DMS153 (cell line): Measurements from ENCODE around the gene RBFOX1.

Source experiments
- DNase-seq: peaks from one replicate; lab custom pipeline; 2025; lab: John Stamatoyannopoulos, UW

Gene RBFOX1

DNA sequence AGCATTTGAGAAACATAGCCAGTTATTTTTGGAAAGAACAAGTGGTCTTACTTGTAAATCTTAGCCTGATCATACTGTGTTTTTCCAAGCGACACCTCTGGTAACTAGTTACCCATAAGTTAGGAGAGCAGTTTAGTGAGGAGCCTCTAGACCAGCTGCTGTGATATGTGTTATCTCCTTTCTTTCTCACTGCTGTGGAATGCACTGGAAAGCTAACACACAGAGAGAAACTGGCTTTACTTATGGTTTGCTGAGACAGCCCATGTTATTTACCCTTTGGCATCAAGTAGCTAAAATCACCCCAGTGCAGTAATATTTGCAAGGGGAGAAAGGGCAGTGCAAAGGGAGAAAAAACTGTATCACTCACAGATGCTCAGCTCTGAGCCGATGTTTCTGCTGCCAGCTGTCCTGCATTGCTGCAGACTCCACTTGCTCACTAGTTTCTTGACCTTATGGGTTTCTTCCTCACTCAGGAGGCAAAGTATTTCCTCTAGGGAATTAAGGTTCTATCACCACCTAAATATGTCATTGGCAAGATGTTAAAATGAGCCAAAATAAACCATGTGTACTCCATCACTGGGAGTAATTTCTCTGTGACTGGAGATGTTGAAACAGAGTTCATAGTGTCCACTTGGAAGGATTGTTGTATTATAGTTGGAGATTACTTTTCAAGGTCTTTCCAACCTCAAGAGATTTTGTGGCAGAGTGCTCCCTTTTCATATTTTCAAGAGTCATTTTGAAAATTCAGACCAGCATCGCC, 2.3 kb downstream of the RBFOX1 start:
- DNase-seq, result no peak

DNA sequence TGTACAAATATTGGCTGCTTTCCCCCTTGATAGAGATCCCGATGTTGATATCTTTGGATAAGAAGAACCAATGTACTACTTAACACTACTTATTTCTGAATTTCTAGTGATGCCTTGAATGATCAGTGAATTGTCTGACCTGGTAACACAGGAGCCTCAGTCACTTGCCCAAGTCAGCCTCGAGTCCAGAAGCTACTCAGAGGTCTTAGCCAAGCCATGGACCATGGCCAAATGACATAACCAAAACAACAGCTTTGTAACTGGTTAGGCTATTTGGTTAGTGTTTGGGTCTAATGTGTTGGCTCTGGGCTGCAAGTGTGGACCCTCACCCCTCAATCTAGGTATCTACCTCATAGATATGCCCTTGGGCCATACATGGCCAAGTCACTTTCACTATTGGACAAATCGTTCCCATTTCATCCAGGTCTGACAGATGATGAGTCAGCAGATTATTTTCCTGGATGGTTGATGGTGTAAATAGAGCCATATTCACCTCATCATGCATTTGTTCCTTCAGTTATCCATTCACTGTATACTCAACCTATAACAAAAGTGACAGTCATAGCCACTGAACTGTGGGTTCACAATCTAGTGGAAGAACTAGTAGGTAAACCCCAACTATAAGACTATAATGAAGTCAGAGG, 3.5 kb downstream of the RBFOX1 start:
- no peak for DNase-seq

DNA sequence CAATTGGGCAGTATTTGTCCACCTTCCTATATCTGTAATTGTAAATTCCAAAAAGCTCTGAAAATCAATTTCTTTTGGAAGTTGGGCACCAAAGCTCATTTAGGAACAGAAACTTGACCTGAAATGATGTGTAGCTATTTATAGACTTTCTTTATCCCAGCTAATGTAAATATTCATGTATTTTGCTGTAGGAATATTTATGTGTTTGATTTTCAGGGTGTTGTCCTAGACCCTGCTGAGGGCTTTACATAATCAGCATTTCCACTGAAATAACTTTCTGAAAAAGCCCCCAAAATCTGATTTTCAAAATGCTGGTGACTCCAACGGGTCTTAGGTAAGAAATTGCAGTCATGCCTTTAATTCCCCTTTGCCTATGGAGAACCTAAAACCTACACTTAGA, 4.1 kb downstream of the RBFOX1 start:
- DNase-seq, result no peak

DNA sequence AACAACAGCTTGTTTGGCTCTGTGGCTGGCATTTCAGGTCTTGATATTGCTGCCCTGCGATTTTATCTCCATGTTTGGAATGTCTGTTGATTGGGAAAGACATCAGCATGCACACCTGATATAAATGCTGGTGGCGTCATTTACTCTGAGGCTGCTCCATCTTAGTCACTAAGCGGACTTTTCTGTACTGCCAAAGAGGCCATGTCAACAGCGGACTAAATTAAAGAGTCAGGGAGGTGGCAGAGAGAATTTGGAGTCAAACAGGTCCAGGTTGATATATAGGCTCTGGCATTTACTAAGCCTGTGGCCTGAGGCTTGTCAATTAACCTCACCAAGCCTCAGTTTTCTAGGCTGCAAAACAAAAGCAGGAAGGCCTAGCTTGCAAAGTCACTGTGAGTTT, 6.2 kb downstream of the RBFOX1 start:
- no peak for DNase-seq

DNA sequence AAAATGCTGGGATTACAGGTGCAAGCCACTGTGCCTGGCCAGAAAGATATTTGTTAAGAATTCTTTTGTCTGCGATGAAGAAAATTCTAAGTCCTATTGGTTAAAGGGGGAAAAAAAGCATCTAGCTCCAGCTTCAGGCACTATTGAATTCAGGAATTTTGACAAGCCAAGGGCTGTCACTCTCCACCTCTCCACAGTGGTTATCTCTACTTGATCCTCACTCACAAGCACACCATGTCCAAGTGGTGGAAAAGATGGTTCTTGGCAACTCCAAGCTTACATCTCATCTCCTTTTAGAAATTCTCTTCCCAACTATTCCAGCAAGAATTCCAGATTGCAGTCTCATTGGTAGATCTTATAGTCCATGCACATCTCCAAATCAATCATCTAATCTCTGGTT, 7.1 kb downstream of the RBFOX1 start:
- DNase-seq, result no peak

DNA sequence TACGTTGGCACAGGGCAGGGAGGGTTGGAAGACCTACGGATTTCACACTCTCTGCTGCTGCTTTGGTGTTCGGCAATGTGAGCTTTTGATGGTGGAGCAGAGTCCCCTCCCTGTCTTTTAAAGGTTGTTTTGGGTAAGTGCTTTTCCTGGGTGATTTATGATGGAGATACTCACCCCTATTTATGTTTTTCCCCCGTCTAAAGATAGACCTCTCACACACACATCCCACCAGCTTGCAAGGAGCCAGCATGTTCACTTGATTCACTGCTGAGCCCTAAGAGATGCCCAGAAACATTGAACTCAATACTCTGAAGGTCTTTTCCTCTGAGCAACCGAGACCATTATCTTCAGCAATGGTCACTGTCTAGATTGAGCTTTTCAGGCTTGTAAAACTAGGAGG, 8.3 kb downstream of the RBFOX1 start:
- DNase-seq, result no peak

DNA sequence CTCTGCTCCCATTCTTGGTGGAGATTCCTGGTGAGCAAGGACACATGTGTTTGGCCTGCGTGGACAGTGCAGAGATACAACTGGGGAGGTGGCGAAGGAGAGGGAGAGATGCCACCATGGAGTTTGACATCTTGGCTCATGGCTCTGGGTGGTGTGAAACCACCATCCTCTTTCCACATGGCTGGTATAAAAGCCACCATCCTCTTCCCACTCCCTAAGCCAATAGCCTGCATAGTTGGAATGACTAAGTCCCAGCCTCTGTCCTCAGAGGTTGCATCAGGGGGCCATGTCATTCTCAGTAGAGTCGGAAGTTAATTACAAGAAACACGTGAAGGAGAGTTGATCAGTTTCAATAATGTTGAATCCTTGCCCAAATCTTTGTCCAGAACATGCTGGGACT, 10.0 kb downstream of the RBFOX1 start:
- no peak for DNase-seq

DNA sequence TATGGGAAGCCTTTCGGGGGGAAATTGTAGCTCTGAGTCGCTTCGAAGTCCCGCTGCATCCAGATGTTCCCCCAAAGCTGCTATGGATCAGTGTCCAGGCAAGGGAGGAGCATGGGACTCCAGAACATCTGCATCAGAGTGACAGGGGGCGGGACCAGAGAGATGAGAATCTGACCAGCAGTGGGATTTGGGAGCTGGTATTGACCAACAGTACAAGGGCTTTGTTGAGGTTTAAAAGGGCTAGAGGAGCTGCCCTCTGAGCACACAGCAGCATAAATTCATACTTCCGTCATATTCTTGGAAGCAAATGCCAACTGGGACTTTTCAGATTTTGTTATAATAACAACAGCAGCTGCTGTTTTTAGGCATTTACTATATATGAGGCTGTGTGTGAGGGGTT, 10.6 kb downstream of the RBFOX1 start:
- DNase-seq, result no peak

DNA sequence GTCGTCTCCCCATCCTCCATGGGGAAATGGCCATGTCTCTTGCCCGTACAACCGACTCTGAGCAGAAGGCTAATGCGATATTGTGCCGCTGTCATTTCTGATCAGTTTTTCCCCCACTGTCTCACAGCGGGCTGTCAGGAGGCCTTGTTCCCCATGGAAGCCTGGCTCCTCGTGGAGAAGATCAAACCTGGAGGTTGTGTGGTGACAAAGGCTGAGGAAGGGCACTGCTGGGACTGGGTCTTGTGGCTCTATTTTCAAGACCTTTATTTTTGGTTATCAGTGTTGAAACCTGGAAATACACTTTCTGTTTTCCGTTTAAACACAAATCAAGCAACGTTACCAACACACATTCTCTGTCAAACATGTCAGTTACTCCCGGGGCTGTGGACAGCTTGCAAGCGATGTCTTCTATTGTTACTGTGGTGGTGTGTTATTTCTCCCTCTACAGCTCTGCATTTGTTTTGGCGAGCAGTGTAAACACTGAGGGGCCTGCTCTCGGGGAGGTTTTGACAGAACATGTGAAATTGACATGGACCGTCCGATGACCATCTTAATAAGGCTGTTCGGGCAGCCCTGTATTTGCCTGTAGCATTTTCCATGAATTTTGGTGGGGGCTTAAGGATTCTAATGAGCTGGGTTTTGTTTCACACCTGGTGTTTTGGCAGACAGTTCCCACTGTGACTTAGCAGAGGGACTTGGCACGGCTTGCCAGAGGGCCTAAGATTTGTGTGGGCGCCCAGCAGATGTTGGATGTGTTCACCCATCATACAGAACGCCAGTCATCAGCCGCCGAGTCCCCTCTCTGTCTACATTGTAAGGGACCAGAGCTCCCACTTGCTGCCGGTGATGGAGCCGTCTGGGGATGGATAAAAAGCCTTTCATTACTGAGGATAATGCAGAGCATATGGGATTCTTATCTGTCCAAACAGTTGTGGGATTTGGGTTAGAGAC, 12.5 kb downstream of the RBFOX1 start:
- no peak for DNase-seq

DNA sequence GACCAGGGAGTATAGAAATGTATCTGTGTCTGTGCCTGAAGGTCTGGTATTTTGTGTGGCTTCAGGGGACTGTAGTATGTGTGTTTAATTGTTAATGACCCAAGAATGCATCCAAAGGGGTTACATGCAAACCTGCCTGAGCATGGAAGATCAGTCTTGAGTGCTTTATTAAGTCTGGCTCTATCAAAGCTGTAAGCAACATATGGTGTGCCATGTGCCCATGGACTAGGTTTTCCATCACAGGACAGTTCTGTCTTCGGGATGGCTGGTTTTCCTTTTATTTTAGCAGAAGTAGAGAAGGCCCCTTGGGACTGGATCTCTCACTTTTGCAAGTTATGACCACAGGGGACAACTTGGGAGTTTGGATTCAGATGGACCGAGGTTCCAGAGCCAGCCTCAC, 18.2 kb downstream of the RBFOX1 start:
- no peak for DNase-seq

DNA sequence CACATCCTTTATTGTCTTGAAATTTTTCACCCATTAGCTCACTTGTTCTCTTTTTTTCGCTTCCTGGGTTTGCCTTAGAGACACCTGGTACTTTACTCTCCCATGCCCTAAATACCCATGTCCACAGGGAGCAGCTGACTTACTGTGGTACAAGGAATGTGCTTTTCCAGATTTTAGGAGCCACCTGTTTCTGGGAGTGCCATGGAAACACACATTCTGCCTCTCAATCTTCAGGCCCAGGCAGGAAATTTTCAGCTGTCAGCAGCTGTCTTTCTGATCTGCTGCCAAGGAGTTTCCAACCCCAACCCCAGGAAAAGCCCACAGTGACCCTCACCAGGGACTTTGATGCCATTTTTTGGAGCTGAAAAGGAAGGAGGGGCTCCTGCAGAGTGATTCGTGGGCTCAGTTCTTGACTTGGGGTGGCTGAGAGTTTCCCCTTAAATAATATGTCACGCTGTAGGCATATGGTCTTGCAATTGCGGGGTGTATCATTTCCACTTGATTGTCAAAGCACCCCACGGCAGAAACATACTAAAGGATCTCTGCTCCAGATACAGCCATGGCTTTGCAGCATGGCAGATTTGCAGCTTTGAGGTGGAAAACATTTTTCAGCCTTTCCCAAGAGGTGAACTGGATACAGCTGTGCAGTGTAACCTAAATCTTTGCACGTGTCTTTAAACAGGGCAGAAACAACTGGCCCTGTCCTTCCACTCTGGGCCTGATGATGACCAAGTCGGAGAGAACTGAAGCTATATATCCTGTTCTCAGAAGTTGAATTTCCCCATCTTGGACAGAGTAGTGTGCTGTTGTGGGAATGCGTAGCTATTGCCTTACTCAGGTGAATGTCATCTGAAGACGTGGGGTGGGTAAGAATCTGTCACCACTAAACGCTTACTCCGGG, 19.2 kb downstream of the RBFOX1 start:
- peak; percentile 16 for DNase-seq

DNA sequence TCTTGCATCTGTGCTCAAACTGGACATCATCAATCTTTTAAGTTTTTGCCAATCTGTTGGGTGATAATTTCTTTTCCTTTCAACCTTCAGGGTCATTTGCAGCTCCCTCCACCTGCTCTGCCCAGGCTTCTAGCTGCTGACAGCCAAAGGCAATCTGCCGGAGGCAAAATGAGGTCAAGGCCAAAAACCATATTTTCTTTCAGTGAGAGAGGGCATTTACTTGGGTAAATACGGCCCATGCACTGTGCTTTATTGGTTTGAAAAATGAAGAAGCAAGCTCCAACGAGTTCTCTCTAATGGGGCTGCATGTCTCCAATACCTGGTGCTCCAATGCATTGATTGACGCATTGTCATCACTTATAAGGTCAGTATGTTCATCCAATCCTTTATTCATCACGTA, 23.1 kb downstream of the RBFOX1 start:
- no peak for DNase-seq

DNA sequence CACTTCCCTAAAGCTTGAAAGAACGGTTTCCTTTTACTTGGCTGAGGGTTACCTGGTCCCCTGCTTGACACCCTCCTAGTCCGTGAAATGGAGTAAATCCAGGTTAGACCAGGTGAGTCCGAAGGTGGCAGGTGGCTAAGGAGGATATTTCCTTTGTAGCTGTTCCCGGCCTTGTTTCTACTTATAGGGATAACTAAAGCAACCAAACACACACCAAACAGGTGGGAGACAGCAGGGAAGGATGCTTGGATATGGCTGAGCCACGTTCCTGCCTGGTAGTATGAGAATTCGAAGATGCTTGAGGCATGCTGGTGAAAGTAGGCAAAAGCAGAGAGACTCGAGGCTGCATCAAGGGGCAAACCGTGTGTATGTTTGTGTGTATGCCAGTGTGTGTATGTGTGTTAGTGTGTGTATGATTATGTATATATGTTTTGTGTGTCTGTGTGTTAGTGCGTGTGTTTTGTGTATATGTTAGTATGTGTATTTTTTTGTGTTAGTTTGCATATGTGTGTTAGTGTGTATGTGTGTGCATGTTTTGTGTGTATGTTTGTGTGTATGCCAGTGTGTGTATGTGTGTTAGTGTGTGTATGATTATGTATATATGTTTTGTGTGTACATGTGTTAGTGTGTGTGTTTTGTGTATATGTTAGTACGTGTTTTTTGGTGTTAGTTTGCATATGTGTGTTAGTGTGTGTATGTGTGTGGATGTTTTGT, 28.9 kb downstream of the RBFOX1 start:
- DNase-seq, result no peak

DNA sequence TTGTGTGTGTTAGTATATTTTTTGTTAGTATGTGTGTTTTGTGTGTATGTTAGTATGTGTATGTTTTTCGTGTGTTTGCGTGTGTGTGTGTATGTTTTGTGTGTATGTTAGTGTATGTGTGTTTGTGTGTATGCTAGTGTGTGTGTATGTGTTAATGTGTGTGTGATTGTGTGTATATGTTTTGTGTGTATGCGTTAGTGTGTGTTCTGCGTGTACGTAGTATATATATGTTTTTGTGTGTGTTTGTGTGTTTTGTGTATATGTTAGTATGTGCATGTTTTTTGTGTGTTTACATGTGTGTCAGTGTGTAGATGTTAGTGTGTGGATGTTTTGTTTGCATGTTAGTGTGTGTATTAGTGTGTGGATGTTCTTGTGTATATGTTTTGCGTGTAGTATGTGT, 29.6 kb downstream of the RBFOX1 start:
- DNase-seq, result no peak

DNA sequence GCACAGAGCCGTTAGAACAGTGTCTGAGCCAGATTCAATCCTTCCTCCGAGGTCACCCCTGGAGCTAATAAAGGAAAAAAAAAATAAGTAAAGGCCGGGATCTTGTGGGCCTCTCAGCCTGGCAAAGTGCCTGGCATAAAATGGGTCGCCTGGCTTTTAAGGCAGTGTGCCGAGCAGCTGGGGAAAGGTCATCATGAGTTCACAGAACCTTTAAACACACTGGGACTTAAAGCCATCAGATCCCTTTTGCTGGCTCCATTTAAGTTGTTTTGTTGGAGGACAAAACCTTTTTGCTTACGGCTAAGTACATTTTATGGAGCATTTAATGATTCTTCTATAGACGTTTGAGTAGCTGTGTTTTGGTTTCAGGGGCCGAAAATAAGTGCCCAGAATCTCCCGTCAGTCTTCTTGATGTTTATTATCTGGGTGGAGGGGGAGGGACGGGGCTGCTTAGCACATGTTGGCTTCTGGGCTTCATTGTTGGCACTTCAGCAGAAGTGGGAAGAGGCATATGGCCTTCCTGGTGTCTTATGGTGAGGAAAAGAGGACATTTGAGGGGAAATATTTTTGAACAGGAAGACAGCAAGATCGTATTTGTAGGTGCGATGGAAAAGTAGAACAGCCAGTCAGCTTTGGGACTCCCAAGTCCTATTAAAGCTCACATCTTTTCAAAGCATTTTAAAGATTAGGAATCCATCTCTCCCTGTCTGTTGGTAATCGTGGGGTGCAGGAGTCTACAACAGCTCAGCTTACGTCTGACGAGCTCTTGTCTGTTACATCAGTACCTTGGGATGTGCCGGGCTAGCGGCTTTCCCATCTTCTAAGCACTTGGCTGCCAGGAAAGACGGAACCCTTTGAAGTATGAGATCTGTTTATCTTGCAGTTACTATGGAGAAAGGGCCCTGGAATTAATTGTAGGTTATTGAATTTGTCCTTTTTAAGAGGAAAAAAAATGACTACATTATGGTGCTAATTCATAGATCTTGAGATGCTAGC, 31.1 kb downstream of the RBFOX1 start:
- DNase-seq, result no peak

DNA sequence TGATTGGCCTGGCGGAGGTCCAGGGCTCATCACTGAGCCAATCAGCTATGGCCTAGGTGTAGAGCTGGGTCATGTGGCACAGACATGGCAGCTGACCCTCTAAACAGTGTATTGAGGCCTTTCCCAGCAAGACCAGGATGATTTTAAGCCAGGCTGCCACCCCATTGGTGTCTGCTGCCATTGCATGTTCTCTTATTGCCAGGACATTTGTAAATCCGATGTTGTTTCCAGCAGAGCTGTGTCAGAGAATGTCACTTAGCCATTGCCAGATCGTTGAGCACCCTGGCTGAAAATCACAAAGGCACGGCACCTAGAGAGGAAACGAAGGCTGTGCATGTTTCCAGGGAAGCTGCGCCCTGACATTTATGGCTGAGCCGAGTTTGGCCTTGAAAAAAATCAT, 33.4 kb downstream of the RBFOX1 start:
- DNase-seq, result no peak

DNA sequence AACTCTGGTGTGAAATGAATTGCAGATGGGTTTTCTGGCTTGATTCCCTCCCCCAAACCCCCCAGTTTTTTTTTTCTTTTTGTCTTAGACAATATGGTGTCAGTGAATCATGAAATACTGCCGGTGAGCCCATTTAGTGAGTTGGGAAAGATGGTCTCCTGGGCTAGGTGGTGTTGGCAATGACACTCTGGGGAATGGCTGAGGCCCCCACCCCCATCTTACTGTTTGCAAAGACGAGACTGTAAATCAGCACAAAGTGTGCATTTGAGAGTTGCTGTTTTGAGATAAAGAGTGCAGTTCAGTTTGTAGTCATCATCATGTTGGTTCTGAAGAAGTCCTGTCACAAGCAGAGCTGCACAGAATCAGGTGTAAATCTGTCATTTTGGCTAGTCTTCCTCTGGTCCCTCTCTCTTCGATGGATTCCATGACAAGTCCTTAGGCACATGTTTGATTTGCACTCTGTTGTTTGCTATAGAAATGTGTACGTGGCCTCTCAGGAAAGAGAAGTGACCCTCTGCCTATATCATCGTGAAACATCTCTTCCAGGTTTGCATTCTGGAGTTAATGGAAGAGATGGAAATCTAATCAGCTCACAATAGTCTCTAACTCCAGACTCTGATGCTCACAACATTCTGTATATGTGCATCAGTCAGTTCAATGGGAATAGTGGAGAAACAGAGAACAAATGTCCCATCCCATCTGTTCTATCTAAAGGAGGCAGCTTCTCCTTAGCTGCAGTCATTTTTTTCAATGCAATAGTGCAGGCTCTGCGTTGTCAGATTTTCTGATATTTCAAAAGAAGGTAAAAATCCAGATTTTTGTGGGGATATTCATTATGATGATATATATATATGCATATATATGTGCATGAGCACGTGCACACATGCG, 34.6 kb downstream of the RBFOX1 start:
- DNase-seq, result no peak

DNA sequence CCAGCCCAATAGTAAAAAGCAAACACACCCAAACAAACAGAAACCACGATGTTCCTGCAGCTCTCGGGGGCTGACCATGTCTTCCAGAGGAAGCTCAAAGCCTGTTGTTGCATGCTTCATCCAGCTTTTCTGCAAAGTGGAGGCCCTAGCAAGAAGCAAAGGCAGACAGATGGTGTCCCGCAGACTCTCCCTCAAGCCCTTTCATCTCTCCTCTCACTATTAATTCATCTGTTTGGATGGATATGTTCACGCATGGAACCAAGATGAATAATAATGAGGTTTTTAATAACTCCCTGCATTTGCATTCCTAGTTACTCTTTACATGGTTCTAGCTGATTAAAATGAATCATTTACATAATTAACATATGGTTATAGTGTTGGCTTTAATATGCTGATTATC, 36.6 kb downstream of the RBFOX1 start:
- DNase-seq, result no peak

DNA sequence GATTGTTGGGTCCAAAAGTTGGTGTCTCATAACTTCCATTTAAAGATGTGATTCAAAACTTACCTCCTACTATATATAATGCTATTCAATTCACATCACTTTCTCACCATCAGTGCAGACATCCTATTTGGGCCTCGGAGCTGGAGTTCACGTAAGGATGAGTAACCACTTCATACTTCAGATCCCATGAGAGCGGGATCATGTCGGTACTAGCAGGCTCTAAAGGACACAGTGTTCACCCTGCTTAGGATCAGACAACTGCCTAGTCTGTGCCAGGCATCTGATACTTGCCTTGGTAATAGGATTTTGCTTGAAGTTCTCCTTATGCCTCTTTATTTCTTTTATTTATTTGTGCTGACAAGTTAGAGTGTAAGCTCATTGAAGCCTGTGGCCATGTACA, 39.5 kb downstream of the RBFOX1 start:
- DNase-seq, result no peak
